Osteocyte (in vitro differentiated cells): ENCODE data around the gene SRGAP1. TPM values are rescaled to one million over a fixed set of nuclear protein-coding genes. Genes with fewer than 3 reads are reported as not detected.
A peak's percentile ranks its signal among the peaks of the same experiment; 100 is the strongest.
"Not testable (repeated sequence)": the region's sequence is repeated elsewhere in the genome, so short reads cannot be mapped to it uniquely, and the experiment has no call there.

Source experiments
- DNase-seq: peaks from one replicate; pipeline ENCODE4 v3.0.0; 2021; ENCODE audit warnings: mixed read lengths; ENCODE audit not compliant: unreplicated experiment; ENCODE audit errors: extremely low spot score
- H3K27ac Mint-ChIP-seq: one replicate; pipeline ENCODE4 v1.8.0; 2021; ENCODE audit warnings: mild to moderate bottlenecking, mixed read lengths; ENCODE audit not compliant: unreplicated experiment
- H3K27me3 Mint-ChIP-seq: one replicate; pipeline ENCODE4 v1.8.0; 2021; ENCODE audit warnings: mixed read lengths; ENCODE audit not compliant: unreplicated experiment
- H3K36me3 Mint-ChIP-seq: one replicate; pipeline ENCODE4 v1.8.0; 2021; ENCODE audit warnings: mixed read lengths; ENCODE audit not compliant: unreplicated experiment
- H3K4me1 Mint-ChIP-seq: one replicate; pipeline ENCODE4 v1.8.0; 2021; ENCODE audit warnings: mixed read lengths; ENCODE audit not compliant: unreplicated experiment
- H3K4me3 Mint-ChIP-seq: one replicate; pipeline ENCODE4 v1.8.0; 2021; ENCODE audit warnings: mild to moderate bottlenecking, moderate library complexity, mixed read lengths; ENCODE audit not compliant: unreplicated experiment
- H3K9me3 Mint-ChIP-seq: one replicate; pipeline ENCODE4 v1.8.0; 2021; ENCODE audit warnings: mixed read lengths; ENCODE audit not compliant: unreplicated experiment
- total RNA-seq: library from RNA; stranded (reverse); gene quantifications from 2 replicates; pipeline ENCODE4 v1.2.1, GENCODE V29; 2021
- TF ChIP-seq, protein P1 (sequence below): fragments of 200-600 bp; sonication (generic); IDR thresholded peaks from 2 replicates; pipeline ENCODE4 v1.5.0; 2021; ENCODE audit warnings: antibody characterized with exemption, mild to moderate bottlenecking, moderate library complexity

Gene SRGAP1
- total RNA-seq, 1 donor from 2014 or later, result 11.0 TPM

DNA sequence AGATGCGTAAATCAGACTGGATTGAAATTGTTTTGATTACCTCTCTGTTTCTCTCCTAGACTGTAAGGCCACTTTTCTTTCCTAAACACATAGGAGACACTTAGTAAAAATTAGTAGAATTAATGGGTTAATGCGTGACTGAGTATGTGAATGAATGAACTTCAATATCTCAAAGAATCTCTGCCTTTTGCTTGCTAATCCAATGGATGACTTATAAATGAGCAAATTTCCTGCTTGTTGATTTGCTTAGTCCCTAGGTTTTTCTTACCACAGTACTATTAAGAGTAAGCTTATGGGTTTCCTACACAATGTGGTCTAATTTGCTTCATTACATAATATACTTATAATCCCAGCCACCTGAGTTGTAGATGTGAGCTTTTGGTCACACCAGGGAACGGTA is 164.1 kb downstream of the SRGAP1 start:
- TF ChIP-seq, protein P1, sequence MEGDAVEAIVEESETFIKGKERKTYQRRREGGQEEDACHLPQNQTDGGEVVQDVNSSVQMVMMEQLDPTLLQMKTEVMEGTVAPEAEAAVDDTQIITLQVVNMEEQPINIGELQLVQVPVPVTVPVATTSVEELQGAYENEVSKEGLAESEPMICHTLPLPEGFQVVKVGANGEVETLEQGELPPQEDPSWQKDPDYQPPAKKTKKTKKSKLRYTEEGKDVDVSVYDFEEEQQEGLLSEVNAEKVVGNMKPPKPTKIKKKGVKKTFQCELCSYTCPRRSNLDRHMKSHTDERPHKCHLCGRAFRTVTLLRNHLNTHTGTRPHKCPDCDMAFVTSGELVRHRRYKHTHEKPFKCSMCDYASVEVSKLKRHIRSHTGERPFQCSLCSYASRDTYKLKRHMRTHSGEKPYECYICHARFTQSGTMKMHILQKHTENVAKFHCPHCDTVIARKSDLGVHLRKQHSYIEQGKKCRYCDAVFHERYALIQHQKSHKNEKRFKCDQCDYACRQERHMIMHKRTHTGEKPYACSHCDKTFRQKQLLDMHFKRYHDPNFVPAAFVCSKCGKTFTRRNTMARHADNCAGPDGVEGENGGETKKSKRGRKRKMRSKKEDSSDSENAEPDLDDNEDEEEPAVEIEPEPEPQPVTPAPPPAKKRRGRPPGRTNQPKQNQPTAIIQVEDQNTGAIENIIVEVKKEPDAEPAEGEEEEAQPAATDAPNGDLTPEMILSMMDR, result no peak
- Mint-ChIP-seq H3K27me3 (no peaks in the 10 kb centered on the region), H3K36me3 (peaks cover 1% of the 10 kb centered on the region), H3K27ac (no peak overlapping the region), H3K4me3 (no peak overlapping the region), H3K4me1 (peaks cover 30% of the 10 kb centered on the region), H3K9me3 (peaks cover under 1% of the 10 kb centered on the region)
- no peak for DNase-seq

DNA sequence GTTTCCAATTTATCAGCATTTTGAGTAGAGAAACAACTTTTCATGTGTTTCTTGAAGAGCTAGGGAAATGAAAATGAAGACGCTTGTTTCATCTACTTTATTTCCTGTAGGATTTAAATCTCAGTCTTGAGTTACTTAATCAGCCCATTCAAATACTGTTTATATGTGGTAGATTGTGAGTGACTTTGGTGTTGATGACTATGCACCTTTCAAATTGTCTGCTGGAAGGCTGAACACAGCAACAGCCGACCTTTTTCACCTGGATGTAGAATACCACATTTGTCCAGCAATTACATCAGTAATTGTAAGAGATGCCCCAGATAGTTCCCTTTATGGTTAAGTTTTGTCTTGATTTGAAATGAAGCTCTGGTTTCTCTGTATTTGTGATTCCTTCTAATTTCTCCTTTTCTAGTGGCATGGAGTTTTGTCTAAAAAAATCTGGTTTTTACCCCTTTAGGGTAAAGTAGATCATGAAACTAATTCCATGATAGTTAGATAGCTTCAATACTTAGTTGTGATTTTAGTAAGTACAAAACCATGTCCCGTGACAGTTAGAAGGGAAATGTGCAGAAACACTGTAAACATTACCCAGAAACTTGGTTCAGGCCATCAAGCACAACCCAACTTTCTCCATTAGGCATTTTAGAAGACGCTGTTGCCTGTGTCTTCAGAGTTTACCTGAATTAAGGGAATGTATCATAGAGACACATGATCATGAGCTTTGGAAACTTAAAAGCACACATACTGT is 165.0 kb downstream of the SRGAP1 start:
- no peaks in the 10 kb centered on the region for H3K36me3 Mint-ChIP-seq
- DNase-seq, result no peak
- H3K4me3 Mint-ChIP-seq, result no peak overlapping the region
- no peaks in the 10 kb centered on the region for H3K9me3 Mint-ChIP-seq
- H3K27me3 Mint-ChIP-seq, result no peaks in the 10 kb centered on the region
- TF ChIP-seq, protein P1, result no peak
- H3K27ac Mint-ChIP-seq, result no peak overlapping the region
- H3K4me1 Mint-ChIP-seq, result peaks cover 30% of the 10 kb centered on the region

DNA sequence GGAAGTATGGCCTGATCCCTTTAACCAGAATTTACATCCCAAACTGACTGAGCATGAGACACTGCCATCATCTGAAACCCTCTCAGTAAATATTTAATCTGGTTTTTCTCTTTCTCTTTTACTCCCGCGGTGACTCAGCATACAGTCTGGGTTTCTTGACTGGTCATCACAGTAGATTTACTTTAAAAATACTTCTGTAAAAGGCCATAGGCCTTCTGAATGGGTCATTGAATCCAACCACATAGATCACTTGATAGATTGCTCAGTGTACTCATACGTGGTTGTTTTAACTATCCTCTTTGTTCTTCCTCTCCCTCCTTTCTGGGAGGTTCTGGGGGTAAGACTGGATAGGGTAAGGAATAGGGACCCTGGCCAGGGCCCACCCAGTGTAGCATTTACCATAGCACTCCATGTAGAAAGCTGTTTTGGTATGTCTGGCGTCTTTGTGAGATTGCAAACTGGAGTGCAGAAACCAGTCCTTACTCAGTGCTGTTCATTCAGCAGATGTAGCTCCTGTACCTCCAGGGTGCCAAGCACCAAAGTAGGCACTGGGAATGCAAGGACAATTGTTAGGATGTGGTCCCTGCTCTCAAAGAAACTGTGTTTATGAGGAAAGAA is 165.7 kb downstream of the SRGAP1 start:
- Mint-ChIP-seq H3K27ac (peak overlapping the region; percentile 34), H3K27me3 (no peaks in the 10 kb centered on the region), H3K9me3 (no peaks in the 10 kb centered on the region), H3K4me3 (no peak overlapping the region), H3K4me1 (peaks cover 35% of the 10 kb centered on the region), H3K36me3 (no peaks in the 10 kb centered on the region)
- DNase-seq, result no peak
- TF ChIP-seq, protein P1, result no peak

DNA sequence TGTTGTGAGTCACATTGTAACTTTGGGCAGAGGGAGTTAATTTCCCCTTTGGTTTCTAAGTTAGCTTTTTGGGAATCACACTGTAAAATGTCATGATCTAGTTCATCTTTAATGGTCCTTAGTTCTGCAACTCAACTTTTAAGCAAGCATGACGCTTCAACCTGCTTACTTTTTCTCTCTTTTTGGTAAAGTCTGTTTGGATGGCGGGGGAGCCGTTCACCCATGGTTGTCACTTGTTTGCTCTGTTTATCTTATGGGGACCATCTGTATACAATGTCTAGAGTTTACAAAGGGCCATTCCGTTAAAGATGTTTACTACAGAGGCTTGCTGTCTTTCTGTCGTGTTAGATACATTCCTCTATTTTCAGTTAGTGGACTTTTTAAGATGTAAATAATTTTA is 172.0 kb downstream of the SRGAP1 start:
- H3K27ac Mint-ChIP-seq, result no peak overlapping the region

DNA sequence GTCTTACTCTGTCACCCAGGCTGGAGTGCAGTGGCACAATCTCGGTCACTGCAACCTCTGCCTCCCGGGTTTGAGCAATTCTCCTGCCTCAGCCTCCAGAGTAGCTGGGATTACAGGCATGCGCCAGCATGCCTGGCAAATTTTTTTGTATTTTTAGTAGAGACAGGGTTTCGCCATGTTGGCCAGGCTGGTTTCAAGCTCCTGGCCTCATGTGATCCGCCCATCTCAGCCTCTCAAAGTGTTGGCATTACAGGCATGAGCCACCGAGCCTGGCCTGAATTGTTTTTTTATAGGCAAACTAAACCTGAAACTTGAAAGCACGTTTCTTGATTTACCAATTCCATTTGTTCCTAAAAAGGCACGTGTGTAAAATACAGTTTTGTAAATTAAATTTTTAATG is 173.6 kb downstream of the SRGAP1 start:
- H3K9me3 Mint-ChIP-seq, H3K36me3 Mint-ChIP-seq, DNase-seq, H3K27ac Mint-ChIP-seq, H3K4me3 Mint-ChIP-seq, H3K27me3 Mint-ChIP-seq: not testable (repeated sequence)
- peaks cover 10% of the 10 kb centered on the region for H3K4me1 Mint-ChIP-seq

More for the DNA sequence above, 172.0 kb downstream of the SRGAP1 start:
- TF ChIP-seq, protein P1, result no peak
- no peaks in the 10 kb centered on the region for H3K27me3 Mint-ChIP-seq
- H3K36me3 Mint-ChIP-seq, result no peaks in the 10 kb centered on the region
- H3K9me3 Mint-ChIP-seq, result no peaks in the 10 kb centered on the region
- no peak overlapping the region for H3K4me3 Mint-ChIP-seq
- DNase-seq, result no peak
- peaks cover 10% of the 10 kb centered on the region for H3K4me1 Mint-ChIP-seq
